Neuronal stem cell (in vitro differentiated cells): ENCODE data around the gene RAI14.

Experiments used
- DNase-seq: peaks from one replicate; pipeline ENCODE4 v3.0.0-alpha.2; 2013; ENCODE audit warnings: low spot score
- H2AFZ ChIP-seq: one replicate; pipeline ENCODE4 v1.6.1; 2013; ENCODE audit warnings: mild to moderate bottlenecking, low read length, inconsistent platforms
- H2AK5ac ChIP-seq: 2 replicates; pipeline ENCODE4 v1.6.1; 2013; ENCODE audit warnings: low read depth, mild to moderate bottlenecking, inconsistent platforms, low read length, moderate library complexity, mixed read lengths
- H2BK120ac ChIP-seq: 2 replicates; pipeline ENCODE4 v1.6.1; 2013; ENCODE audit warnings: low read depth, mild to moderate bottlenecking, inconsistent platforms, low read length, moderate library complexity, mixed read lengths
- H2BK12ac ChIP-seq: one replicate; pipeline ENCODE4 v1.6.1; 2013; ENCODE audit warnings: low read length, inconsistent platforms
- H2BK15ac ChIP-seq: 2 replicates; pipeline ENCODE4 v1.6.1; 2013; ENCODE audit warnings: mild to moderate bottlenecking, low read length, inconsistent platforms, mixed read lengths
- H2BK5ac ChIP-seq: one replicate; pipeline ENCODE4 v1.6.1; 2013; ENCODE audit warnings: inconsistent platforms, mild to moderate bottlenecking, low read length, moderate library complexity
- H3K14ac ChIP-seq: one replicate; pipeline ENCODE4 v1.6.1; 2013; ENCODE audit warnings: low read length, inconsistent platforms
- H3K18ac ChIP-seq: 2 replicates; pipeline ENCODE4 v1.6.1; 2013; ENCODE audit warnings: low read length, inconsistent platforms
- H3K23ac ChIP-seq: 2 replicates; pipeline ENCODE4 v1.6.1; 2013; ENCODE audit warnings: low read depth, mild to moderate bottlenecking, mixed read lengths, low read length, inconsistent platforms; ENCODE audit not compliant: poor library complexity
- H3K27ac ChIP-seq: replicated peaks from 3 replicates; pipeline ENCODE4 v1.5.1; 2013; ENCODE audit warnings: low read length, inconsistent platforms
- H3K27me3 ChIP-seq, 3 experiments: 2 replicates each; pipeline ENCODE4 v1.6.1; 2013; ENCODE audit warnings: low read length in 3 of 3, mild to moderate bottlenecking in 2 of 3, inconsistent platforms in 1 of 3, low read depth in 1 of 3, mixed read lengths in 1 of 3, moderate library complexity in 1 of 3; ENCODE audit not compliant: control insufficient read depth in 3 of 3, insufficient read depth in 3 of 3
- H3K36me3 ChIP-seq, 2 donors: replicated peaks in 1 of 2; 2 replicates each; pipeline ENCODE4 v1.6.1; 2013; ENCODE audit warnings: low read length in 2 of 2; ENCODE audit not compliant: control insufficient read depth in 2 of 2, insufficient read depth in 2 of 2
- H3K4ac ChIP-seq: 2 replicates; pipeline ENCODE4 v1.6.1; 2013; ENCODE audit warnings: inconsistent platforms, mild to moderate bottlenecking, low read length, moderate library complexity
- H3K4me1 ChIP-seq, 2 donors: 1 replicate in 1 of 2; 2 replicates in 1 of 2; pipeline ENCODE4 v1.6.1; 2013; ENCODE audit warnings: low read length in 2 of 2, low read depth in 1 of 2; ENCODE audit not compliant: control insufficient read depth in 2 of 2, insufficient read depth in 1 of 2
- H3K4me2 ChIP-seq: one replicate; pipeline ENCODE4 v1.6.1; 2013; ENCODE audit warnings: mild to moderate bottlenecking, low read length, inconsistent platforms; ENCODE audit not compliant: insufficient read depth, poor library complexity, severe bottlenecking
- H3K4me3 ChIP-seq, 2 donors: 2 replicates each; pipeline ENCODE4 v1.5.1; 2013; ENCODE audit warnings: low read length in 2 of 2, mild to moderate bottlenecking in 2 of 2, inconsistent platforms in 1 of 2, moderate library complexity in 1 of 2
- H3K79me1 ChIP-seq: one replicate; pipeline ENCODE4 v1.6.1; 2013; ENCODE audit warnings: low read depth, mild to moderate bottlenecking, inconsistent platforms, low read length, moderate library complexity
- H3K9ac ChIP-seq: one replicate; pipeline ENCODE4 v1.6.1; 2013; ENCODE audit warnings: mild to moderate bottlenecking, low read depth, low read length, inconsistent platforms; ENCODE audit not compliant: poor library complexity
- H3K9me3 ChIP-seq, 2 donors: replicated peaks in 1 of 2; 2 replicates each; pipeline versions ENCODE3 to v1.6.1; 2013; ENCODE audit warnings: low read length in 2 of 2, mild to moderate bottlenecking in 2 of 2, inconsistent platforms in 1 of 2, low read depth in 1 of 2, mixed read lengths in 1 of 2, moderate library complexity in 1 of 2; ENCODE audit not compliant: control insufficient read depth in 2 of 2, insufficient read depth in 1 of 2
- H4K8ac ChIP-seq: one replicate; pipeline ENCODE4 v1.6.1; 2013; ENCODE audit warnings: low read depth, mild to moderate bottlenecking, inconsistent platforms, low read length, moderate library complexity
- H4K91ac ChIP-seq: one replicate; pipeline ENCODE4 v1.6.1; 2013; ENCODE audit warnings: low read length, low read depth, mild to moderate bottlenecking, inconsistent platforms; ENCODE audit not compliant: poor library complexity
- WGBS, 2 donors: extraction: QIAGEN DNeasy Blood & Tissue Kit; methylation state at CpG; one replicate each; pipeline ENCODE4 v1.1.7; 2013; ENCODE audit warnings: missing lambda C conversion rate in 2 of 2, mixed read lengths in 1 of 2; ENCODE audit not compliant: insufficient read length in 2 of 2, insufficient replicate concordance in 1 of 2; ENCODE audit errors: extremely low coverage in 2 of 2; 5-methylcytosine and 5-hydroxymethylcytosine counted together

The RAI14 gene

DNA sequence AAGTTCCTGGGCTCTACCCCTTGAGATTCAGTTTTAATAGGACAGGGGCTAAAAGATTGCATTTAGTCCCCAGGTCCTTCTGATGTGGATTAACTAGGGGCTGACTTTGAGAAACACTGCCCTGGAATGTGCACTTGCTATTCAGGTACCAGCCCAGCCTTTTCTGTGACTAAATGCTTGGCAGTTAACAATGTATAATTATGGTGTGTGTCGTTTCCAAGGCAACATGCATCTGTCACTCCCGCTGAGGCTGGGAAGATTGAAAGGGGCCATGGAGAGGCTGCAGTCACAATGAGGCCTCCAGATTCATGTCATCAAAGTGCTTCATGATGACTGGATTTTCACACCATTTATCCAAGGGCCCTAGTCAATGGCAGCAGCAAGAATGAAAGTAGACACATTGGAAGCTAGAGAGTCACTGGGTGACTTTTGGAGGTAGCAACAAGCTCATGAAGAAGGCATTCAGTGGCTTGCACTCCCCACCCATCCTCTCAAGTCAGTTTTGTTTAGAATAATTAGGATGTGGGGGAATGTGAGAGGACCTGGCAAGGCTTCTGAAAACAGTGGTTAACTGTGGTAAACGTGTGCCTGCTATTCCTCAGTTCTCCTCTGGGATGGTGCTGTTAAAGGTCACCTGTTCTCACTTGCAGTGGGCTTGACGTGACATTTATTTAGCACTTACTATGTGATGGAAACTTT, 28.3 kb downstream of the RAI14 start:
- no peak overlapping the region for H2BK5ac ChIP-seq
- H2AFZ ChIP-seq, result no peak overlapping the region
- H3K4ac ChIP-seq, result no peak overlapping the region
- DNase-seq, result peak; percentile 80
- H4K91ac ChIP-seq, result no peak overlapping the region
- no peak overlapping the region for H3K4me3 ChIP-seq
- H2BK12ac ChIP-seq, result no peak overlapping the region
- H3K4me1 ChIP-seq, result peaks cover 19 to 29% of the 10 kb centered on the region in 2 donors
- H2BK120ac ChIP-seq, result no peak overlapping the region
- no peak overlapping the region for H3K9ac ChIP-seq
- H2BK15ac ChIP-seq, result no peak overlapping the region
- no CpG with 5 or more reads among the region's 4 CpGs for WGBS, 2 donors
- H3K27ac ChIP-seq, result peak overlapping the region; percentile 89
- no peak overlapping the region for H3K4me2 ChIP-seq
- H3K23ac ChIP-seq, result no peak overlapping the region
- no peaks in the 10 kb centered on the region for H3K27me3 ChIP-seq
- H3K14ac ChIP-seq, result no peak overlapping the region
- H3K36me3 ChIP-seq, result peaks cover 0 to 32% of the 10 kb centered on the region in 2 donors
- no peak overlapping the region for H4K8ac ChIP-seq
- no peaks in the 10 kb centered on the region for H3K79me1 ChIP-seq
- peaks cover 0 to 4% of the 10 kb centered on the region in 2 donors for H3K9me3 ChIP-seq
- H2AK5ac ChIP-seq, result no peak overlapping the region
- H3K18ac ChIP-seq, result peak overlapping the region; percentile 6

DNA sequence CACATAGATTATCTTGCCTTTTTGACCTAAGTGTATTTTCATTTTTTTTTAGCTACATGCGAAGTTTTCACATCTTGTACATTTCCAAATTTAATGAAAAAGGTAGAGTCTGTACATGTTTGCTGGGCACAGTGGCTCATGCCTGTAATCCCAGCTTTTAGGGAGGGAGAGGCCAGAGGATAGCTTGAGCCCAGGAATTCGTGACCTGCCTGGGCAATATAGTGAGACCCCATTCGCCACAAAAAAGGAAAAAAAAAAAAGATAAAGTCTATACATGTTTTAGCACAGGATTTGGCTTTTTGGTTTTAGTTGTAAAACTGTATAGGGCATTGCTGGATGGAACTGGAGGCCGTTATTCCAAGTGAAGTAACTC, 28.8 kb downstream of the RAI14 start:
- peaks cover 0 to 36% of the 10 kb centered on the region in 2 donors for H3K36me3 ChIP-seq
- H2BK12ac ChIP-seq, result no peak overlapping the region
- peaks cover 0 to 4% of the 10 kb centered on the region in 2 donors for H3K9me3 ChIP-seq
- no peak overlapping the region for H3K23ac ChIP-seq
- no peak overlapping the region for H3K14ac ChIP-seq
- peak overlapping the region; percentile 89 for H3K27ac ChIP-seq
- H3K4me2 ChIP-seq, result no peak overlapping the region
- no peak overlapping the region for H2AFZ ChIP-seq
- no peak overlapping the region for H3K18ac ChIP-seq
- no peak overlapping the region for H4K8ac ChIP-seq
- H3K4me1 ChIP-seq, result peaks cover 19 to 29% of the 10 kb centered on the region in 2 donors
- H4K91ac ChIP-seq, result no peak overlapping the region
- H3K4me3 ChIP-seq, result no peak overlapping the region
- H2BK5ac ChIP-seq, result no peak overlapping the region
- WGBS, 2 donors, result no CpG with 5 or more reads among the region's 4 CpGs
- no peak overlapping the region for H3K4ac ChIP-seq
- no peak overlapping the region for H2AK5ac ChIP-seq
- H3K9ac ChIP-seq, result no peak overlapping the region
- H3K79me1 ChIP-seq, result no peaks in the 10 kb centered on the region
- no peak for DNase-seq
- no peak overlapping the region for H2BK120ac ChIP-seq
- H2BK15ac ChIP-seq, result no peak overlapping the region
- H3K27me3 ChIP-seq, result no peaks in the 10 kb centered on the region

DNA sequence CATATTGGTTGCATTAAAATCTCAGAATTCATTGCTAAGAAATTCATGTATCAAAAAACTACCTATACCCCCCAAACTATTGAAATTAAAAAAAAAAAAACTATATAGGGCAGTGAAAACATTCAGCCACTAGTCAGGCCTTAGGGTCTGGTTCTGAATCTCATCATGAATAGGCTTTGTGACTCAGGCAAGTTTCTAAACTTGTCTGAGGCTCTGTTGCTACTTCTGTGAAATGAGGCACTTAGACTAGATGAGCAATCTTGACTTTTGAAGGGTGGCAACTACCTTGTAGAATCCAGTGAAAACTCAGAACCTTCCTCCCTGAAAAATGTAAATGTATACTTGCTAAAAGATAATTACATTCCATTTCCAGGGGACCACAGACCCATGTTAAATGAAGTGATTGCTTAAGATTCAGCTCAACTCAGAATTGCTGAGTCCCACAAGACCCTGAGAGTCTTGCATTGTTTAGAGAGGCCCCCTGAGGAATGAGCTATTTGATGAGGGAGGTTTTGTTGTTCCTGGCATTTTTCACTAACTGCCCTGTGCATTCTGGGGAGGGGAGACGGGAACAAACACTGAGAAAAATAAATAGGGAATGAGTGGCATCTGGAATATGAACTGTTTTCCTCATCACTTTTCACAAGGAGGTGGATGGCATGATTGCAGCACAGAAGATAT, 29.5 kb downstream of the RAI14 start:
- H3K4ac ChIP-seq, result no peak overlapping the region
- no peak overlapping the region for H4K8ac ChIP-seq
- H3K27me3 ChIP-seq, result no peaks in the 10 kb centered on the region
- H3K4me3 ChIP-seq, result no peak overlapping the region
- no peak overlapping the region for H2BK5ac ChIP-seq
- WGBS, 2 donors, result no CpG with 5 or more reads among the region's 1 CpG
- H3K18ac ChIP-seq, result no peak overlapping the region
- no peak overlapping the region for H3K14ac ChIP-seq
- no peak overlapping the region for H4K91ac ChIP-seq
- H3K4me2 ChIP-seq, result peak overlapping the region; percentile 41
- H2AFZ ChIP-seq, result no peak overlapping the region
- peaks cover 0 to 4% of the 10 kb centered on the region in 2 donors for H3K9me3 ChIP-seq
- no peak overlapping the region for H3K23ac ChIP-seq
- peaks cover 22 to 32% of the 10 kb centered on the region in 2 donors for H3K4me1 ChIP-seq
- peak overlapping the region; percentile 89 for H3K27ac ChIP-seq
- no peak overlapping the region for H3K9ac ChIP-seq
- H2BK12ac ChIP-seq, result no peak overlapping the region
- no peak overlapping the region for H2BK120ac ChIP-seq
- no peak overlapping the region for H2AK5ac ChIP-seq
- peak; percentile 64 for DNase-seq
- no peaks in the 10 kb centered on the region for H3K79me1 ChIP-seq
- peaks cover 0 to 38% of the 10 kb centered on the region in 2 donors for H3K36me3 ChIP-seq
- H2BK15ac ChIP-seq, result no peak overlapping the region

DNA sequence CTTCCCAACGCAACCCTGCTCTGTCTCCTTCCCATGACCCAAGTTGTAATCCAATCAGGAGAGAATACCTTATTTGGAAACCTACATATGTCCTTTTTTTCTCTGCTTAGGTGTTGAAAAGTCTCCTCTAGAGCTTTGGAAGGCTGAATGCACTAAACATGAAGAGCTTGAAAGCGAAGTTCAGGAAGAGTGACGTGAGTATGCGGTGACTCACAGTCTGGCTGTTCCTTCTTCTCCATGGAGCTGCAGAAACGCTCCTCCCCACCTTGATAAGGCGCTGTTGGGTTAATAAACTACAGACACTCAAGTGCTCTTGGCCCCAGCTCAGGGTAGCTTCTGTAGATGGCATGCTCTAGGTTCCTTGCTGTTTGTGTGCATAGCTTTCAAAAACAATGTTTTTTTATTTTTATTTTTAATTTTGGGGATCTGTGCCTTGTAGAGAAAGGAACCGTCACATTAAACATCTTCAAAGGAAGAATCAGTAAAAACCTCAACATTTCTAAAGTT, 30.7 kb downstream of the RAI14 start:
- H3K27ac ChIP-seq, result no peak overlapping the region
- no peak overlapping the region for H4K8ac ChIP-seq
- H4K91ac ChIP-seq, result no peak overlapping the region
- DNase-seq, result no peak
- H3K9me3 ChIP-seq, result peaks cover 0 to 4% of the 10 kb centered on the region in 2 donors
- H3K27me3 ChIP-seq, result no peaks in the 10 kb centered on the region
- WGBS, 2 donors, result no CpG with 5 or more reads among the region's 7 CpGs
- no peak overlapping the region for H2BK15ac ChIP-seq
- no peak overlapping the region for H2BK5ac ChIP-seq
- no peak overlapping the region for H3K4me3 ChIP-seq
- H3K9ac ChIP-seq, result no peak overlapping the region
- no peak overlapping the region for H2AK5ac ChIP-seq
- no peak overlapping the region for H2AFZ ChIP-seq
- H2BK120ac ChIP-seq, result no peak overlapping the region
- no peak overlapping the region for H2BK12ac ChIP-seq
- H3K4me2 ChIP-seq, result no peak overlapping the region
- H3K4me1 ChIP-seq, result peaks cover 22 to 32% of the 10 kb centered on the region in 2 donors
- H3K23ac ChIP-seq, result no peak overlapping the region
- H3K79me1 ChIP-seq, result no peaks in the 10 kb centered on the region
- no peak overlapping the region for H3K4ac ChIP-seq
- H3K18ac ChIP-seq, result no peak overlapping the region
- no peak overlapping the region for H3K14ac ChIP-seq
- H3K36me3 ChIP-seq, result peaks cover 0 to 41% of the 10 kb centered on the region in 2 donors
